A204.1 (cell line): Measurements from ENCODE around the gene SACM1L.
"Not testable (repeated sequence)": the region's sequence is repeated elsewhere in the genome, so short reads cannot be mapped to it uniquely, and the experiment has no call there.

Experiments
- FAIRE-seq: peaks from 2 replicates; lab custom pipeline; 2012; peaks lifted over from hg19 to GRCh38; lab: Jason Lieb, UNC

The SACM1L gene

DNA sequence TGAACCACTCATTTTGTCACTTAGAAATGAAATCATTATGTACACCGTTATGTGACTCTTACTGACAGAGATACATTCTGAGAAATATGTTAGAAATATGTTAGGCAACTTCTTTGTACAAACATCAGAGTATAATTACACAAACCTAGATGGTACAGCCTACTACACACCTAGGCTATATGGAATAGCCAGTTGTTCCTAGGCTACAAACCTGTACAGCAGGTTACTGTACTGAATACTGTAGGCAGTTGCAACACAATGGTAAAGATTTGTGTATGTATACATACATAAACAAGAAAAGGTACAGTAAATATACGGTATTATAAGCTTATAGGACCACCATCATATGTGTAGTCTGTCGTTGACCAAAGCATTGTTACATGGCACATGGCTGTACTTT lies 3.7 kb downstream of the SACM1L start:
- FAIRE-seq = no peak

DNA sequence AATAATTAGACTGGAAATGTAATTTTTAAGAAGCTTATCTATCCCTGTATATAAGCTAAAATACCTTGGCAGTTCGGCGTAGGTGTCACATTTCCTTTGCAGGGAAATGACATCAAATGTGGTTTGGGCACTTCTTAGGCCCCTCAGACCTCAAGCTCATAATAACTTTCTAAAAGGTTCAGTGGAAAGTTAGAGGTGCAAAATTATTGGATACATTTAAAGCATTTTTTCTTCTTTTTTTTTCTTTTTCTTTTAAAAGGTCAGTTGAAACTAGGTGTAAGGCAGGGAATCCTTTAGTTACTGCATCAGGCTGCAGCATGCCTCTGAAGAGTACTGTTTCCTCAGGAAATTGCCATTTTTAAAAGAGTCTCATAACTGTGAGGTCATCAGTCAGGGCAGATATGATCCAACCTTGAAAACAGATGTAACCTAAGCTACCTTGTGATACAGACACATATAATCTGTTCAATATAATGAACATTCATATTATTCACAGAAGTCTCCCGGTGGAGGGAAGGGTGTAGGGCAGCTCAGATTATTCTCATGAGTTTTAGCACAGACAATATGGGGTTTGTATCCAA lies 4.8 kb downstream of the SACM1L start:
- no peak for FAIRE-seq

DNA sequence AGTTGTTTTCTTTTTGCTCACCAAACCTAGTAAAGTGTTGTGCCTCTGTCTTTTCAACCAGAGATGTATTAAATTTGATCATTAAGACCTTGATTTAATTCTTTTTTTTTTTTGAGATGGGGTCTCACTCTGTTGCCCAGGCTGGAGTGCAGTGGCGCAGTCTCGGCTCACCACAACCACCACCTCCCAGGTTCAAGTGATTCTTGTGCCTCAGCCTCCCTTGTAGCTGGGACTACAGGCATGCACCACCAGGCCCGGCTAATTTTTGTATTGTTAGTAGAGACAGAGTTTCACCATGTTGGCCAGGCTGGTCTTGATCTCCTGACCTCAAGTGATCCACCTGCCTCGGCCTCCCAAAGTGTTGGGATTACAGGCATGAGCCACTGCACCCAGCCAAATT lies 6.0 kb downstream of the SACM1L start:
- not testable (repeated sequence) for FAIRE-seq

DNA sequence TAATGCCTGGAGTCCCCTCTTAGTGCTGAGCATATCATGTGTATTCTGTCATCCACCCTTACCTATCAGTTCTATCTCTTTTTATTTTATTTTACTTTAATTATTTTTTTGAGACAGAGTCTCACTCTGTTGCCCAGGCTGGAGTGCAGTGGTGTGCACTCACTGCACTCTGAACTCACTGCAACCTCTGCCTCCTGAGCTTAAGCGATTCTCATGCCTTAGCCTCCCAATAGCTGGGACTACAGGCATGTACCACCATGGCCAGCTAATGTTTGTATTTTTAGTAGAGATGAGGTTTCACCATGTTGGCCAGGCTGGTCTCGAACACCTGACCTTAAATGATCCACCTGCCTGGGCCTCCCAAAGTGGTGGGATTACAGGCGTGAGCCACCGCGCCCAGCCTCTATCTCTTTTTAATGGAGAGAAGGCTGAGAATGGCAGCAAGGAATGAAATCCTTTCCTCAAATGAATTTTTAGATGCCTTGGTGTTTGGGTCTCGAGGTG lies 11.4 kb downstream of the SACM1L start:
- FAIRE-seq = no peak

DNA sequence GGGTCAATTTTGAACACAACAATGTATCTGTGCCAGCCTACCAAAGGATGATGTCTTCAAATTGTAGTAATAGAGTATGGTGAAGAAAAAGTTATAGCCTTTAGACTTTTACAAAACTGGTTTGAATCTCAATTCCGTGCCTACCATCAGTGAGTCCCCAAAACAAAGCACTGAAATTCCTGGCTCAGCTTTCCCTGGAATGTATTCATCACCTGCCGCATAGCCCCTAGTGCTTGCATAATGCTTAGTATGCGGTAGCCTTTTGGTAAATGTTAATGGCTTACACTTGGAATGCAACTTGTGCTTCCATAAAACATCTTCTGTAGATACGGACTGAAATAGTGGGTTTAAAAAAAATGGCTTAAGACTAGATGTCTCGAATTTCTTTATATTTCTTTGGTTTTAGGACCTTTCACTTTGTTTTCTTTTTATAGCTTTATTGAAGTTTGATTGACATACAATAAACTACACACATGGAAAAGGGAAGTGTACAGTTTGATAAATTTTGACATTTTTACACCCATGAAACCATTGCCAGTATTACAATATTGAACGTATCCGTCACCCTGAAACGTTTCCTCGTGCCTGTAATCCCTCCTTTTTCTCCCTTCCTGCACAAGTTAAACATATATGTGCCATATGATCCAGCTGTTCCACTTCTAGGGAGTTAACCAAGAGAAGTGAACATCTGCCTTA lies 12.1 kb downstream of the SACM1L start:
- no peak for FAIRE-seq

DNA sequence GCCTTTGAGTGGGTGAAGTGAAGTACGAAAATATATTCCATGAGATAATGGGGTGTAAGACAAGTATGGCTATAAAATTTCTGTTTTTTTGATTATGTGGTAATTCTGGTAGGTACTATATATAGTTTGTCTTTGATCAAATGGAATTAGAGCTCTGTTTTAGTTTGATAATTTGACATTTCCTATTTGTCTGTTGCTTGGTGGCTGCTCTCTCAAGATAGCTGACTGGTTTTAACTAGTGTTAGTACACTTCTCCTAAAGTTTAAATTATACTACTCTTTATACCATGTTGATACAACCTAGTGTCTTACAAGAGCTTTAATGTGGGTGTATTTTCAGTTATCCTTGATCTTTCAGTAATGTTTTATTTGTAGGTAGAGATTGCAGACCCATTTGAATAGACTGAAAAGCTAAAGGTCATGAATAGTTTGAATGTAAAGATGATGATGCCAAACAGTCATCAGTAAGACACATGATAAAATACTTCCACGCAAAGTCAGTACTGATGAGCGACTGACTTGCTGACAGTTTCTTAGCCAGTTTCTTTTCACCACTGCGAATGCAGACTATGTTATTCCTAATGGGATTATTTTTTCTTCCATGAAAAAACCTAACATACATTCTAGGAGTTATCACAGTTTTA lies 15.2 kb downstream of the SACM1L start:
- no peak for FAIRE-seq

DNA sequence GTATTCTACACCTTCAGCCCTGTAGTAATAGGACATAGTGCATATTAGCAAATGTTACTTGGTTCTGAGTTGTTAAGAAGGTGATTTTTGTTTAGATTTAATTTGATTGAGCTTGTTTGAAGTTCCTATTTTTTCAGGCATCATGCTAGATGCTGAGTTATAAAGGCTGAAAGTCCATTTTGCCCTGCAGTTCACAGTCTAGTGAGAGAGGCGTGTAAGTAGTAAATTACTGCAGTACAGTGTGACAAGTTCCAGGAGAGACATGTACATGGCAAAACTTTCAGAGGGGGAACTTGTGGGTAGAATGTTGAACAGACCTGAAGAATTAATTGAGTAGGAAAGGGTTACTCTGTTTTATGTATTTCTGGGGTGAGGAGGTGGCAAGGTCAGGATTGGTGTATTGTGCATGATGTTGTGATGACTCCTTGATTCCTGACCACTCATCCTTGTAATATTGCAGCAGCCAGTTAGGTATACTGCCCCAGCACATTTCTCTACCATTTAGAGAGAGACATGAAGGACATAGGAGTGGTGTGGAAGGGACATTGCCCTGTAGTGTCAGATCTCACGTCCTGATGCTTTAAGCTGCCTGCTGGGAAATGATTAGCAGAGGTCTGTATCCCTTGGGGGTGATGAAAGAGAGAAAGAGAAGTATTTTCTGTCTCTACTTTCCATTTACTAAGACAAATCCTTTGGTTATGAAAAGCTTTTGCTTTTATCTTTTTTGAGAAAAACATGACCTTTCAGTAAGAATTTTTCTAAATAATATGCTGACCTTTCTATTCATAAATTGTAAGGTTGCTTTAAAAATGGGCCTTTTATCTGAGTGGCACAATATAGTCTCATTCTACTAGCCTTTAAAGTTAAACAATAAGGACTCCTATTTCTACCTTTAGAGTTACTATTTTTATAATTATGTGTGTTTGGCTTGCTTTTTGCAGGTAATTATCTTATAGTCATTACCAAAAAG lies 16.9 kb downstream of the SACM1L start:
- no peak for FAIRE-seq

DNA sequence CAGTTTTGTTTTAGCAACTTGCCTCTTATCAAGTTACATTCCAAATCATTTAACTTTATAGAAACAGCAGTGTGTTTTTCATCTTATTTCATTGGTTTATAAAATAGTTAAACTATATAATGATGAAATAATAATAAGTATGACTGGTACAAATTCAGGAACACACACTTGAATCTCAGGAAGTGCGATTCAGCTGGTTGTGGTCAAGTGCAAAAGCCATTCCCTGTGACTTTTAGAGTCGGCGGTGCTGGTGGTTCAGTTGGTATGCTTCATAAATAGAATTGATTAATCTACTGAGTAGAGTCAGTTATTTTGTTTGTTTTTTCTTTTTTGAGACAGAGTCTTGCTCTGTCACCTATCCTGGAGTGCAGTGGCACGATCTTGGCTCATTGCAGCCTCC lies 22.7 kb downstream of the SACM1L start:
- no peak for FAIRE-seq

DNA sequence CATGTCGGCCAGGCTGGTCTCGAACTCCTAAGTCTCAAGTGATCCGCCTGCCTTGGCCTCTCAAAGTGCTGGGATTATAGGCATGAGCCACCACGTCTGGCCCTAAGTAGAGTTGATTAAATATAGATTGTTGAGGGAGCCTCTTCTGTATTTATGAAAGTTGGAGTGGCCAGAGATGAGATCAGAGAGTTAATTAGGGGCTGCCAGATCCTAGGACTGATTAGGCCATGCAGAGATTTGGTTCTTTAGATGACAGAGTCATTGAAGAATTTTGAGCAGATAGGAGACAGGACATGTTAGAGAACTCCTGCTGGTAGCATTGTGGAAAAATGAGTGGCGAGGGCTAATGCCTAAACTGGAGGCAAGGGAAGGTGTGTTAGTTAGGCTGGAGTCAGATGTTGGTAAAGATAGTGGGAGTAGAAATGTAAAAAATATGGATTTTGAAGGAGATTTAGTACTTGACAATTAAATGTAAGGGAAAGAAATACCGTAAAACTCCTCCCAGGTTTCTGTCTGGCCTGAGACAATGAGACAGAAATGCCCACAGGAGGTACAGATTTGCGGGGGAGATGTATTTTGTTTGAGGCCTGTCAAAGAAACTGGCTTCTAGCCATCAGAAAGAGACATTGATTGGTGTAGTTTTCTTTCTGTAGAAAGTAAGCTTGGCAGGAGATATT lies 23.4 kb downstream of the SACM1L start:
- FAIRE-seq = no peak

DNA sequence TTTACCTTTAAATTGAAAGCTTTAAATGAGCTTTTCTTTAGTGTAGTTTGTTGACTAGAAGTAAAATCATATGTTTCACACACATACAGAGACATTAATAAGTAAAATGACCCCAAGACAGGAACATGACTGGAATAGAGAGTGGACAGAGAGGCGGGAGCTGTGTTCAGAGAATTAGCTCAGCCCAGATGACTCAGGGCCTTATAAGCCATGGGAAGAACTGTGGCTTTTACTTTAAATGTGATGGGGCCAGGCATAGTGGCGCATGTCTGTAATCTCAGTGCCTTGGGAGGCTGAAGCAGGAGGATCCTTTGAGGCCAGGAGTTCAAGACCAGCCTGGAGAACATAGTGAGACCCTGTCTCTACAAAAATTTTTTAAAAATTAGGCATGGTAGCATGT lies 26.7 kb downstream of the SACM1L start:
- FAIRE-seq = no peak

DNA sequence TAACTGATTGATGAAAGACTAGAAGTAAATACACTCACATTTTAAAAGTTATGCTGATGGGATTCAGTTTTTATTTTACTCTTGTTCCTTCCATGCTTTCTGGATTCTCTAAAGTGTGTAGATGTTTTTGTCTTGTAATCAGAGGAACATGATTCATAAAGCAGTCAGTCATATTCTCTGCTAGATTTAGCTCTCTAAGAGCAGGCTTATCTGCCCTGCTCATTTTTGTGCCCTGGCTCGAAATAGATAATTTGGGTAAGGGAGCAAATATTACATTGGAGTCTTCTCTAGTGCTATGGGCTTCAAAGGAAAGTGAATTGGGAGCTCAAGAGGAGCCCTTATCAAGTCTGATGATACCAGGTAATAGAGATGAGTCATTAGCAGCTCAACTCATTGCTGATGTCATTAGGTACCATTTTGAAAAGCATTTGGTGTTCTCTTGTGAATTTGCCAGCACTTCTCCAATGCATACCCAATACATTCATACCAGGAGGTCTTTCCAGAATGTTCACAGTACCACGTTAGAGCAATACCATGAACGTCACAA lies 27.7 kb downstream of the SACM1L start:
- no peak for FAIRE-seq

DNA sequence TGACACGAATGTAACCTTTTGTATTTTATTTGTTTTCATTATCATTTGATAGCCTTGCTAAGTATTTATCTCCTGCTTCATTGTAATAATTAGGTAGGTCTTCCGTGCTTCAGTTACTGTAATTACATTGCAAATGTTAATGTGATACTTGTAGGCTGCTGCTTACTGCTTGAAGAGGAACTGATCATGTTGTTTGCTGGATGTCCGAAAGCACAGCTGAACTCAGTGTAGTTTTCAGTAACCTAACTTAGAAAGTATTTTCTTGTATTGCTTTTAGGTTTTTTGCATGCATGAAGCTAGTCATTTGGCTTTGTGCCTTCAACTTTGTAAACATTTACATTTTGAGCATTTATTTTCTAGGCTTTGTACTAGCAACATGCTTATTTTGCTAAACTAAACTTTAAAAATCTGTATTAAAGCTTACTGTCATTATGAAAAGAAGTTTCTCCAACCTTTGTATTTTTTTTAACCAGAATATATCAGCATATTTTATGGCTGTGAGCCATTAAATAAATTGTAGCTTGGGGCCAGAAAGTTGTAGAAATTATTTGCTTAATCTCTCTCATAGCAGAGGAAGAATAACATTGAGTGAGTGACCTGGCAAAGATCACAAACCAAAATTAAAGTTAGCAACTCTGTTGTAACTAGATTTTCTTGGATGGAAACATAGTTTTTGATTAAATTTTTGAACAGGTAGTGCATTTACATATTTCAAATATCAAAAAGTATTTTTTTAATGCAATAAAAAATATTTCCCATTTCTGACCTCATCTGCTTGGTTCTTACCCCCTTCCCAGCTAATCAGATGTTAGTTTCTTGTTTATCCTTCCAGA lies 30.7 kb downstream of the SACM1L start:
- FAIRE-seq = no peak

DNA sequence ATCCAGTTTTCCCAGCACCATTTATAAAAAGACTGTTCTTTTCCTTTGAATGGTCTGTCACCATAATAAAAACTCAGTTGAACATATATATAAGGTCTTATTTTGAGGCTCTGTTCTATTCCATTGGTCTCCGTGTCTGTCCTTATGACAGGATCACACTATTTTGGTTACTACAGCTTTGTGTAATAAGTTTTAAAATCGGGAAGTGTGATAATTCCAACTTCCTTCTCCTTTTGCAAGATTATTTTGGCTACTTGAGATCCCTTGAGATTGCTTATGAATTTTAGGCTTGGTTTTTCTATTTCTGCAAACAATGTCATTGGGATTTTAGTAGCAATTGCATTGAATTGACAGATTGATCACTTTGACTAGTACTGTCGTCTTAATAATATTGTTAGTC lies 35.7 kb downstream of the SACM1L start:
- no peak for FAIRE-seq

DNA sequence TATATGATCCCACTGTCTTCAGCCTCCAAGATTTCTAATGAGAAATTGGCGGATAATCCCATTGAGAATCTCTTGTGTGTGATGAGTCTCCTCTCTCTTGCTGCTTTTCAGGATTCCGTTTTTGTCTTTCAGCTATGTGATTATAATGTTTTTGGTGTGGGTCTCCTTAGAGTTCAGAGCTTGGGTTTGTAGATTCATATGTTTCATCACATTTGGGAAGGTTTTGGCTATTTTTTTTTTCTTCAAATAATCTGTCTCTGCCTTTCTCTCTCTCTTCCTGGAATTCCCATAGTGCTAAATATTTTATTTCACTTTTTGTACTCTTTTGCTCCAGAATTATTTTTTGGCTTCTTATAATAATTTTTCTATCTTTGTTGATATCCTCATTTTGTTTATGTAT lies 40.4 kb downstream of the SACM1L start:
- no peak for FAIRE-seq

DNA sequence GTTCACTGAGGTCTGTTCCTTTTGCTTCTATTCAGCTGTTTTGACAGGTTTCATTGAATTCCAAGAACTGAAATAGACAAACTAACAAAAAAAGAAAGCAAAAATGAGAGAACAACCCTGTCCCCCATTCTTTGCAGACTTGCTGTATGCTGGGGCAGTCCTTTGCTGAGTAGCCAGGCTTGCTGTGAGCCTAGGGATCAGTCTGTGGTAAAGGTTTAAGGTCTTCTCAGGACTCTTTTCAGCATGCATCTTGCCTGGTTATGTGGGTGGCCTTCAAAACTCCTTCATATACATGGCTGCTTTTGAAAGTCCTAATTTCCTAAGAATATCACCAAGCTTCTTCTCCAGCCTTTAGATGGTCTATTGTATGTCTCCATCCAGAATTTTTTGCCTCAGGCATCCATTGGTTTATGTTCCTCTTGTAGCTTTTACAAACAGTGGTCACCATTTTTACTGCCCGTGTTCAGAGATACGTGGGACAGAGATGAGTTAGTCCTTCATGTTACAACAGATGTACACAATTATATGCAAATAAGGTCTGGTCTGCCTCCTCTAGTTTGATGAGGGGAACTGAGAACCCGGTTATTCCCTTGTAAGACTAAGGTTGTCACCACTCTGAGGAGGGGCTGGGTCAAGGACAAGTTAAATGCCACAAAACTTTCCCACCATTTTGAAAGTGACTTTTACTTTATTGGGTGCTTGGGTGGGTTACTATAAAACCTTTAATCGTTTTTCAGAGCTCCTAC lies 41.4 kb downstream of the SACM1L start:
- no peak for FAIRE-seq

DNA sequence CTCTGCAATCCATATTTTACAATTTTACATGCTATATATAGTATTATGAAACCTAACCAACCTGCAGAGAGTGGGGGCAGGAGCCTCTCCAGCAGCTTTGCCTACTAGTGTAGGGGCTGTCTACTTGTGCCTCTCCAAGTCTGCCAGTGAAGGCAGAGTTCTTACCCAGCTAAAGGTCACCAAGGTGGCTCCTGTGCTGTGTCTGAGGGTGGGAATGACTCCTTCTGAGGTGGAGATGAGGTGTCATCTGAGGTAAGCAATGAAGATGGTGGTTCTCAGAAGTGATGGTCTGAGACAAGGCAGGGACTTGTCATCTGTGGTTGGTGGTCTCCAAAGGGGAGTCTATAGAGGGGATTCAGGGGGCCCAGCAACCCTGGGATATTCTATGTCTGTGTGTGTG lies 47.5 kb downstream of the SACM1L start:
- no peak for FAIRE-seq

DNA sequence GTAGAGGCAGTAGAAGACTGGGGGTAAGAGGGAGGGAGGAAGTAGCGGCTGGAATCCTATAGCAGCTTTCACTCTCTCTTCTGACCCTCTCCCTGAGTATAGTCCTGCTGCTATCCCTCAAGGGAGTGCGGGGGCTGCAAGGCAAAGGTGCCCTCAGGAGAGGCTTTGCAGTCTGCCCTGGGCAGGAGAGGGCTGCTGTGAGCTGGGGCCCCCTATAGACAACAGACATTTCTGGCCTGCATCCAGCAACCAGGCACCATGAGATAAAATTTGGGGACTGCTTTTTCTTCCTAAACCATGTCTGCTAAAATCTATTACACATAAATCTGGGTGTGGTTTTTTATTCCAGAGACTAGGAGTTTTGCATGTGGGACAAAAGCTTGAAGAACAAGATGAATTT lies 48.0 kb downstream of the SACM1L start:
- FAIRE-seq = no peak

DNA sequence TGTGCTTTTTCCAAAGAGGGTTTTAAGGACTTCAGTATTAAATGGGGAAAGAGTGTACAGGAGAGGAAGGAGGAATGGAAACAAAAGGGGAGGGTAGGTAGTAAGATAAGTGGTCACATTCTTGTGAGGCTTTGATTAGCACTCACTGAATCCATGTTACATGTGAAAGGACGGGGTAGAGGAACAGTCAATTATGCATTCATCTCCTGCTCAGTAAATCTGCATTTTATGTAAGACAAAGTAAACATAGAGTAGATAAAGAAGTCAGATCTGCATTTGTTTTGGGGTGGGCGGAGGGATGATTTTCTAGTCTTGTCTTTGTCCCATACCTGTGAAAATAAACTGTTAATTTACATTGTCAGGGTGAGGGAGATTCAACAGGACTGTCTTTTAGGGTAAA lies 50.8 kb downstream of the SACM1L start:
- FAIRE-seq = no peak

DNA sequence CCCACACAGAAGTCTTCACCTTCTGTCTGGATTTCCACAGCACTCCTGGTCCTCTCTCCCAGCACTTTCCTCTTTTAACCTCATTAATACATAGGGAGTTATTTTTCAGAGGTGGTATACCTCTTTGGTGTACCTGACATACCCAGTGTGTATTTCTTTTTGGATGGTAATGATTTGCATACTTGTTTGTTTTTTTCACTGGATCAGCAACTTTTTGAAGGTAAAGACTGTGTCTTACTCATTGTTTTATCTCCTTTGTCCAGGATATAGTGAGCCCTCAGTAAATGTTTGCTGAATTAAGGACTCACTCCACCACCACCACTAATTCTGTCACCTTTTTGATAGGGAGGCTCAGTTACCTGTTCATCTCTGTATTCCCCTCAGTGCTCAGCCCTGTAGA lies 52.1 kb downstream of the SACM1L start:
- FAIRE-seq = no peak
